Gastrocnemius medialis (tissue), 4 donors: ENCODE results near the gene XPNPEP2. TPM values are rescaled to one million over a fixed set of nuclear protein-coding genes. Genes with fewer than 3 reads are reported as not detected.
A peak's percentile ranks its signal among the peaks of the same experiment; 100 is the strongest.

ENCODE experiments used
- ATAC-seq, 2 donors: fragments of 150-250 bp; one replicate each; pipeline ENCODE4 v1.9.1; 2016
- DNase-seq, 2 donors: peaks; one replicate each; pipeline ENCODE4 v3.0.0-alpha.2; 2019
- H3K27ac ChIP-seq, 4 donors: fragments of 200-600 bp; sonication (generic); 1 replicate in 1 of 4; 2 replicates in 3 of 4; pipeline ENCODE4 v1.5.1; 2016 to 2018; ENCODE audit warnings: mild to moderate bottlenecking in 2 of 4, moderate library complexity in 1 of 4
- H3K27me3 ChIP-seq, 3 donors: fragments of 200-600 bp; sonication (generic) in 2 of 3; 1 replicate in 1 of 3; 2 replicates in 2 of 3; pipeline versions ENCODE4 v1.5.1 to v1.6.0; 2016 to 2019; ENCODE audit warnings: mild to moderate bottlenecking in 1 of 3, moderate library complexity in 1 of 3
- H3K36me3 ChIP-seq, 2 donors: fragments of 200-600 bp; sonication (generic) in 1 of 2; one replicate each; pipeline ENCODE4 v1.5.1; 2017 to 2018
- H3K4me1 ChIP-seq, 2 donors: fragments of 200-600 bp; sonication (generic) in 1 of 2; one replicate each; pipeline ENCODE4 v1.5.1; 2016 to 2017; ENCODE audit warnings: mild to moderate bottlenecking in 2 of 2
- H3K4me3 ChIP-seq, 4 donors: fragments of 200-600 bp; sonication (generic) in 3 of 4; 1 replicate in 1 of 4; 2 replicates in 3 of 4; pipeline ENCODE4 v1.5.1; 2016 to 2019; ENCODE audit warnings: mild to moderate bottlenecking in 2 of 4
- H3K9me3 ChIP-seq, 3 donors: fragments of 200-600 bp; sonication (generic) in 2 of 3; 1 replicate in 1 of 3; 2 replicates in 2 of 3; pipeline ENCODE4 v1.5.1; 2016 to 2019
- CTCF ChIP-seq, 5 experiments: fragments of 450-650 bp in 3 of 5; fragments of 200-600 bp in 2 of 5; sonication (generic) in 2 of 5; IDR thresholded peaks in 4 of 5; conservative IDR thresholded peaks in 1 of 5; 1 replicate in 4 of 5; 2 replicates in 1 of 5; pipeline ENCODE4 v1.5.1; 2016 to 2019; ENCODE audit warnings: antibody characterized with exemption in 5 of 5, mild to moderate bottlenecking in 3 of 5, moderate library complexity in 3 of 5
- POLR2A ChIP-seq, 2 donors: fragments of 450-650 bp; IDR thresholded peaks; one replicate each; pipeline ENCODE4 v1.6.1; 2017; ENCODE audit warnings: antibody characterized with exemption in 2 of 2, mild to moderate bottlenecking in 2 of 2, moderate library complexity in 2 of 2
- in situ Hi-C, 4 donors: fragments of 200-750 bp; cut with MboI; loops; one replicate each; pipeline versions ENCODE4 v1.15.0 to v1.8.0; 2017; ENCODE audit warnings: low sequenced_read_pairs in 4 of 4
- intact Hi-C: fragments of 100-400 bp; cut with DNase I; formaldehyde crosslinking; loops from one replicate; pipeline ENCODE4 v1.15.1; 2023; ENCODE audit warnings: low total_unique reads
- total RNA-seq, 4 donors: library from RNA; depleted of rRNA; stranded (reverse); fragments of >200 nt; gene quantifications; one replicate each; pipeline versions ENCODE4 v1.1.0 to v1.2.3, GENCODE V29; 2016

XPNPEP2 gene
- total RNA-seq, 4 donors from 2014 or later = 0.15 to 2.0 (median 0.87) TPM

DNA sequence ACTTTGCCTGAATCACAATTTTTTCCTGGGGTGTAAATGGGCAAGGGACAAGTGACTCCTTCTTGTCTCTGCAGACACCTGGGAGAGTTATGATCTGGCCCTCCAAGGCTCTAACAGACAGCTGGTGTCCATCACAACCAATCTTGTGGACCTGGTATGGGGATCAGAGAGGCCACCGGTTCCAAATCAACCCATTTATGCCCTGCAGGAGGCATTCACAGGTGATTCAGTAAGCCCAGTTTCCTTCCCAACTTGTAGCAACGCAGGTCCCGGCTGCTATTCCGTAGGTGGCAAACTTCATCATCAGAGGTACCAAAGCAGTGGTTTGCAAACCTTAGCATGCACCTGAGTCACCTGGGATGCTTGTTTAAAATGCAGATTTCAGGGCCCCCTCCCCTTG lies 8.8 kb downstream of the XPNPEP2 start:
- no peak overlapping the region for H3K4me3 ChIP-seq
- TF ChIP-seq POLR2A (IDR thresholded peaks at IDR 0.05) (no peak), CTCF (IDR thresholded peaks at IDR 0.05 in 4 of 5, conservative IDR thresholded peaks at IDR 0.05 in 1 of 5) (no peak)
- H3K4me1 ChIP-seq = no peaks in the 10 kb centered on the region
- intact Hi-C loops (no loop called here), in situ Hi-C loops (no loop called here)
- no peak overlapping the region for H3K27ac ChIP-seq
- H3K27me3 ChIP-seq = no peaks in the 10 kb centered on the region
- DNase-seq (no peak), ATAC-seq (no peak)
- H3K36me3 ChIP-seq = no peaks in the 10 kb centered on the region
- no peaks in the 10 kb centered on the region for H3K9me3 ChIP-seq

DNA sequence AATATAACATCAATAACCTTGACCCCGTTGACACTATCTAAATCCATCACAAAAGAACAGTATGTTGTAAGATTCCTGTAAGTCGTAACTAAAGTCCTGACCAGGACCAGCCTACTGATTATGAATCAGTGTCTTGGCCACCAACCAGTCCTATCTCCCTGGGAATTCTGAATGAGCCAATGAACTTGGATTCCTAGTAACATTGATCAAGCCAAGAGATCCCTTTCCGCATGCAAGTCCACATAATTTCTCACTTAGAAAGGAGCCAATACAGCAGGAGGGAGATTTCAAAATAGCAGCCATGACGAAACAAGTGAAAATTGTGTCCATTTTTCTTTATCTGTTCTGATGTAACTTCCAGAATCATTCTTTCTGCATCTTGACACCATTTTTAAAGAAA lies 9.5 kb downstream of the XPNPEP2 start:
- no peak for TF ChIP-seq CTCF (IDR thresholded peaks at IDR 0.05 in 4 of 5, conservative IDR thresholded peaks at IDR 0.05 in 1 of 5)
- TF ChIP-seq POLR2A (IDR thresholded peaks at IDR 0.05) = no peak
- Histone ChIP-seq H3K27me3 (no peaks in the 10 kb centered on the region), H3K9me3 (no peaks in the 10 kb centered on the region), H3K4me3 (no peak overlapping the region), H3K36me3 (no peaks in the 10 kb centered on the region), H3K27ac (no peak overlapping the region), H3K4me1 (no peaks in the 10 kb centered on the region)
- intact Hi-C loops = no loop called here
- DNase-seq (peak; percentile 15 to 39), ATAC-seq (peak; percentile 68 to 80)
- in situ Hi-C loops = no loop called here

DNA sequence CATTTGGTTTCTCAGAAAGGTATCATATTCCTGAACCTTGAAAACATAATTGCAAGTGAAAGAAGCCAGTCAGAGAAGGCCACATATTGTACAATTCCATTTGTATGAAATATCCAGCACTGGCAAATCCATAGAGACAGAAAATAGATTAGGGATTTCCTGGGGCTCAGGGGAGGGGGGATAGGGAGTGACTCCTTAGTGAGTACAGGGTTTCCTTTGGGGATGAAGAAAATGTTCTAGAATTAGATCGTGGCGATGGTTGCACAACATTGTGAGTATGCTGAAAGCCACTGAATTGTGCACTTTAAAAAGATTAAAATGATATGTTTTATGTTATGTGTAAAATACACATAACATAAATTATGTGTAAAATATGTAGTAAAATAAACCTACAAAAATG lies 10.3 kb downstream of the XPNPEP2 start:
- H3K27me3 ChIP-seq = no peaks in the 10 kb centered on the region
- no peak for DNase-seq
- H3K4me1 ChIP-seq = no peaks in the 10 kb centered on the region
- H3K27ac ChIP-seq = no peak overlapping the region
- H3K36me3 ChIP-seq = no peaks in the 10 kb centered on the region
- in situ Hi-C loops (no loop called here), intact Hi-C loops (no loop called here)
- H3K4me3 ChIP-seq = no peak overlapping the region
- ATAC-seq = no peak
- no peak for TF ChIP-seq POLR2A (IDR thresholded peaks at IDR 0.05)
- TF ChIP-seq CTCF (IDR thresholded peaks at IDR 0.05 in 4 of 5, conservative IDR thresholded peaks at IDR 0.05 in 1 of 5) = no peak
- H3K9me3 ChIP-seq = no peaks in the 10 kb centered on the region

DNA sequence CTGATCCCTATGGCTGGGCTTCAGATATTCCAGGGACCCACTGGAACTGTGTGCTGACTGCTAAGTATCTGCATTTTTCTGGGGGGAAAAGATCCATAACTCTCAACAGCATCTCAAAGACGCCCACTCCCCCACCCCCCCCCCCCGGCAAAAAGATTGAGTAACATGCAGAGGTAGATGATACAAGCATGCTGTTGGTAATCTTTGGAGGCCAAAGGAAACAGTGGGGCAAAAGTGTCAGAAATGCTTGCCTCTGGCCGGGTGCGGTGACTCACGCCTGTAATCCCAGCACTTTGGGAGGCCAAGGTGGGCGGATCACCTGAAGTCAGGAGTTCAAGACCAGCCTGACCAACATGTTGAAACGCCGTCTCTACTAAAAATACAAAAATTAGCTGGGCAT lies 12.2 kb downstream of the XPNPEP2 start:
- no peak overlapping the region for H3K4me3 ChIP-seq
- ATAC-seq (no peak), DNase-seq (no peak)
- intact Hi-C loops (no loop called here), in situ Hi-C loops (no loop called here)
- H3K4me1 ChIP-seq = no peaks in the 10 kb centered on the region
- H3K27me3 ChIP-seq = peaks cover 0 to 2% (median 0%) of the 10 kb centered on the region in 3 donors
- TF ChIP-seq CTCF (IDR thresholded peaks at IDR 0.05 in 4 of 5, conservative IDR thresholded peaks at IDR 0.05 in 1 of 5) (no peak), POLR2A (IDR thresholded peaks at IDR 0.05) (no peak)
- no peaks in the 10 kb centered on the region for H3K9me3 ChIP-seq
- H3K27ac ChIP-seq = no peak overlapping the region
- no peaks in the 10 kb centered on the region for H3K36me3 ChIP-seq
